ENCODE measurements around the gene CEP57L1. TPM values are rescaled to one million over a fixed set of nuclear protein-coding genes. Genes with fewer than 3 reads are reported as not detected.
A peak's percentile ranks its signal among the peaks of the same experiment; 100 is the strongest.
"Not testable (repeated sequence)": the region's sequence is repeated elsewhere in the genome, so short reads cannot be mapped to it uniquely, and the experiment has no call there.

Gene CEP57L1
- total RNA-seq, 2 experiments from 2014 or later, result 23.0 to 27.8 TPM

DNA sequence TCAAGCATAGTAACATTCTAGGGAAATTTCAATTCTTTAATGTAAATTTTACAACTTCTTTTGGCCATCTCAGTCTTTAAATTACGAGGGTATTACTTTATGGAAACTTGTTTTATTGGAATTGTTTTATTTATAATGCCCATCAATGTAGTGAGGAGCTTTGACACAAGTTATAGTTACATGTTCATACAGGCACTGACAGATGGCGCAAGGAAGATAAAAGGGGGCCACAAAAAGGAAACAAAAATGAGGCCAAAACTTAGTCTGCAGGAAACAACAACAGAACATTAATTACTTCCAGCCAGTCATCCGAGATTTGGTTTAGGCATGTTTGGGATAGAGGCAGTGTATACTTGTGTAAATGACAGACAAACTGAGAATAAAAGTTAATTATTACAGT lies 18.9 kb upstream of the CEP57L1 start:
- H3K27ac Mint-ChIP-seq, result no peak overlapping the region
- no peaks in the 10 kb centered on the region for H3K9me3 Mint-ChIP-seq
- intact Hi-C loops (cut with micrococcal nuclease), result loop anchor here (10.0 kb wide), 1 partner anchor 132 kb away; no protein-coding TSS in a partner anchor
- ChIA-PET CTCF (interaction anchor here (0.8 kb wide), 1 partner anchor 162 kb away, joined by 3 read pairs; no protein-coding TSS in a partner anchor), POLR2A (no interaction called here)
- no peaks in the 10 kb centered on the region for H3K36me3 Mint-ChIP-seq
- H3K4me3 Mint-ChIP-seq, result no peak overlapping the region
- H3K27me3 Mint-ChIP-seq, result no peaks in the 10 kb centered on the region
- DNase-seq, result no peak
- peaks cover 13% of the 10 kb centered on the region for H3K4me1 Mint-ChIP-seq (ENCODE audit: low read depth)

DNA sequence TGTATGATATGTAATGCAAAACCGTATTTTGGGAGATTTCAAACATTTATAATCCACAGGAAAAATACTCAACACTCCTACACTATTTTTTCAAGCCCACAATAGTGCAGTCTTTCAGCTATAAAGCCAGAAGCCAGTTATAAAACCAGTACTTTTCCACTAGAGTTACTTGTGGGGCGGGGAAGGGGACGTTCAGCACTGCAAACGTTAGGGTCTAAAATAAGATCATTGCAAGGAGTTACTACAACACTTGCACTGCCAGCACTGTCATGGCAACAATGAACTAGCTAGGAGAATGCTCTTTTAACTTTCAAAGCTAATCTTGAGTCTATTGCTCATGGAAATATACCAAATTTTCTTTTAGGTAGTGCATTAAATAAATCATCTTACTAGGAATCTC lies 15.3 kb upstream of the CEP57L1 start:
- Mint-ChIP-seq H3K27me3 (no peaks in the 10 kb centered on the region), H3K9me3 (no peaks in the 10 kb centered on the region), H3K36me3 (peaks cover 3% of the 10 kb centered on the region), H3K4me3 (no peak overlapping the region), H3K4me1 (ENCODE audit: low read depth) (peaks cover 5% of the 10 kb centered on the region), H3K27ac (no peak overlapping the region)
- ChIA-PET POLR2A (no interaction called here), CTCF (interaction anchor here (1.2 kb wide), 1 partner anchor 304 kb away, joined by 3 read pairs; no protein-coding TSS in a partner anchor)
- DNase-seq, result no peak
- intact Hi-C loops (cut with micrococcal nuclease), result loop anchor here (10.0 kb wide), 1 partner anchor 135 kb away; no protein-coding TSS in a partner anchor

DNA sequence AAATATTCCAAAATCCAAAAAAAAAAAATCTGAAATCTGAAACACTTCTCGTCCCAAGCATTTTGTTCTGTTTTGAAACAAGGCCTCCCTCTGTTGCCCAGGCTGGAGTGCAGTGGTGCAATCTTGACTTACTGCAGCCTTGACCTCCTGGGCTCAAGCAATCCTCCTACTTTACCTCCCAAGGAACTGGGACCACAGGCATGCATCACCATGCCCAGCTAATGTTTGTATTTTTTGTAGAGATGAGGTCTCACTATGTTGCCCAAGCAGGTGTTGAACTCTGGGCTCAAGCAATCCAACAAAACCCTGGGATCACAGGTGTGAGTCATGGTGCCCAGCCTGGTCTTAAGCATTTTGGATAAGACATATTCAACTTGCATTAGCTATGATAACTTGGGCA lies 14.3 kb upstream of the CEP57L1 start:
- H3K4me3 Mint-ChIP-seq, result no peak overlapping the region
- H3K27me3 Mint-ChIP-seq, result no peaks in the 10 kb centered on the region
- ChIA-PET CTCF (interaction anchor here (1.2 to 1.9 kb wide), 2 partner anchors 8 to 10 kb away, joined by 5 to 6 read pairs; no protein-coding TSS in a partner anchor), POLR2A (no interaction called here)
- peaks cover 5% of the 10 kb centered on the region for H3K4me1 Mint-ChIP-seq (ENCODE audit: low read depth)
- no peaks in the 10 kb centered on the region for H3K9me3 Mint-ChIP-seq
- DNase-seq, result no peak
- intact Hi-C loops (cut with micrococcal nuclease), result no loop called here
- H3K27ac Mint-ChIP-seq, result no peak overlapping the region
- peaks cover 3% of the 10 kb centered on the region for H3K36me3 Mint-ChIP-seq

DNA sequence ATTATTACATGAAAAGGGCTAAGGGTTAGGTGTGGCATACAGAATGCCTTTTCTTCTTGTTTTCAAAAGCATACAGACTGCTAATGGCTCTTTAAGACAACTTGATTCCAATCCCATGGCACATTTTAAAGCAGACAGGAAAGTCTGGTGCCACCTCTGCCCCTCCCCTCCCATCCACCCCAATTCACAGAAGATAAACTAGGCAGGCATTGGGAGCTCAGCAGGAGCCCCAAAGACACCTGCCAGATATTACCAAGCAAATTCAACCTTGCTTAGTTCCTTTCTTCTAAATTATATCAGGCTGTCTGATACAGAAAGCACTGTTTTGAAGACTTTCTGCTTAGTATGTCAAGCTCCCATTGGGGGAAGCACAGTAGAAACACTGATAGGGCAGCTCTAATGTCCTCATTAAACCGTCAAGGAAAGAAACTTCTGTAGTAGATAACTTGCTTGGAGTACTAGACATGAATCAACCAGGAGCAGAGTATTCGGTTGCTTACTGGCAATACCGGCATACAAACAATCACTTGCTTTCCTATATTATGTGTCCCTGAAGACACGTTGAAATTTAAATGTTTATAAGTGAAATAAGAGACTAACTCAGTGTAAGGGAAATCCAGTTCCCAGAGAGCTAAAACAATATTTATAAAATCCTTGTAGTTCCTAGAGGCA lies 13.7 kb upstream of the CEP57L1 start:
- Mint-ChIP-seq H3K4me3 (no peak overlapping the region), H3K27me3 (no peaks in the 10 kb centered on the region), H3K9me3 (no peaks in the 10 kb centered on the region), H3K27ac (no peak overlapping the region), H3K4me1 (ENCODE audit: low read depth) (peaks cover 3% of the 10 kb centered on the region), H3K36me3 (peaks cover 3% of the 10 kb centered on the region)
- POLR2A ChIA-PET, result no interaction called here
- DNase-seq, result no peak
- CTCF ChIA-PET, result interaction anchor here (0.6 to 1.9 kb wide), 3 partner anchors 8 to 530 kb away, joined by 3 to 6 read pairs (median 5); no protein-coding TSS in a partner anchor
- intact Hi-C loops (cut with micrococcal nuclease), result no loop called here

DNA sequence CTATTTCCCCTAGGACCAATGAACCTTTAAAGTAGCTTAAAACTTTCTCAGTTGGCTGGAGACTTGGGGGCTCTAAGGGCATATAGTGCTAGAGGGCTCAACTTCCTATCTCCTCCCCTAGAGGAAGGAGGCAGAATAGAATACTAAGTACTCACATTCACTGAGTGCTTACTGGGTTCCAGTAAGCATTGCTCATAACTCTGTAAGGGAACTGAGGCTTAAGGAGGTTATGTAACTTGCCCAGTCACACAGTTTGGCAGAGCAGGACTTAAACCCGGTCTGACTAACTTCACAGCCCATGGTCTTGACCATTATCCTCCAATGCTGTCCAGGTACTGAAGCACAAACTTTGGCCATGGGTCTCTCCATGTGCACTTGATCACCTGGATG lies 13.1 kb upstream of the CEP57L1 start:
- no peak for DNase-seq
- H3K4me3 Mint-ChIP-seq, result no peak overlapping the region
- peaks cover 3% of the 10 kb centered on the region for H3K4me1 Mint-ChIP-seq (ENCODE audit: low read depth)
- CTCF ChIA-PET, result interaction anchor here (0.6 to 1.9 kb wide), 3 partner anchors 9 to 531 kb away, joined by 3 to 6 read pairs (median 5); no protein-coding TSS in a partner anchor
- H3K27me3 Mint-ChIP-seq, result no peaks in the 10 kb centered on the region
- no peaks in the 10 kb centered on the region for H3K9me3 Mint-ChIP-seq
- POLR2A ChIA-PET, result no interaction called here
- H3K27ac Mint-ChIP-seq, result no peak overlapping the region
- peaks cover 3% of the 10 kb centered on the region for H3K36me3 Mint-ChIP-seq
- intact Hi-C loops (cut with micrococcal nuclease), result no loop called here

DNA sequence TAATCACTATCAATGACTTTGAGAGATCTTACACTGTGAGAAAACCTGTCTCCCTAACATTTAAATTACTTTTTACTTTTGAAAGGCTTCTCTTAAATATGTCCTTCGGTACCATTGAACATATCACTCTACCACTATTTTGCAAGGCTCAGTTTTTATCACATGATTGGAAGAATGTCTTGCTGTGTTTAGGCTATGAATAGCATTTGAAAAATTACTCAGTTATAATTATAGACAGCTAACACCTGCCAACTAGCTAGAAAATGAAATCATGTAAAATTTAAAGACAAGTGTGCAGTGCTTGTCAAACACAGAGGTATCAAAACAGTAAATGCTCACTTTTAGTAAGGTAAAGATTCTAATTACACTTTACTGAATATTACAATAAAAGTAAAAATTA lies 11.7 kb upstream of the CEP57L1 start:
- Mint-ChIP-seq H3K27ac (no peak overlapping the region), H3K4me3 (no peak overlapping the region), H3K27me3 (no peaks in the 10 kb centered on the region), H3K9me3 (no peaks in the 10 kb centered on the region), H3K4me1 (ENCODE audit: low read depth) (peaks cover 5% of the 10 kb centered on the region), H3K36me3 (peaks cover 3% of the 10 kb centered on the region)
- ChIA-PET POLR2A (no interaction called here), CTCF (interaction anchor here (2.5 kb wide), 1 partner anchor 11 kb away, joined by 11 read pairs; no protein-coding TSS in a partner anchor)
- no peak for DNase-seq
- intact Hi-C loops (cut with micrococcal nuclease), result no loop called here

DNA sequence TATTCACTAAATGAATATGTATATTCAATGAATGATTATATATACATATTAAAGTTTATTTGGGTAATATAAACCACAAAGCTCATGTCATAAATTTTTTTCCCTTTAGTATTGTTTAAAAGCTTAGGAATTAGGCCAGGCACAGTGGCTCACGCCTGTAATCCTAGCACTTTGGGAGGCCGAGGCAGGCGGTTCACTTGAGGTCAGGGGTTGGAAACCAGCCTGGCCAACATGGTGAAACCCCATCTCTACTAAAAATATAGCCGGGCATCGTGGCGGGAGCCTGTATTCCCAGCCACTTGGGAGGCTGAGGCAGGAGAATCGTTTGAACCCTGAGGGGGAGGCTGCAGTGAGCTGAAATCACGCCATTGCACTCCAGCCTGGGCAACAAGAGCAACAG lies 11.2 kb upstream of the CEP57L1 start:
- CTCF ChIA-PET, result interaction anchor here (2.5 kb wide), 1 partner anchor 11 kb away, joined by 11 read pairs; no protein-coding TSS in a partner anchor
- H3K4me1 Mint-ChIP-seq (ENCODE audit: low read depth); DNase-seq; H3K36me3 Mint-ChIP-seq; POLR2A ChIA-PET; H3K4me3 Mint-ChIP-seq; H3K9me3 Mint-ChIP-seq; H3K27me3 Mint-ChIP-seq; H3K27ac Mint-ChIP-seq; intact Hi-C loops (cut with micrococcal nuclease): not testable (repeated sequence)

DNA sequence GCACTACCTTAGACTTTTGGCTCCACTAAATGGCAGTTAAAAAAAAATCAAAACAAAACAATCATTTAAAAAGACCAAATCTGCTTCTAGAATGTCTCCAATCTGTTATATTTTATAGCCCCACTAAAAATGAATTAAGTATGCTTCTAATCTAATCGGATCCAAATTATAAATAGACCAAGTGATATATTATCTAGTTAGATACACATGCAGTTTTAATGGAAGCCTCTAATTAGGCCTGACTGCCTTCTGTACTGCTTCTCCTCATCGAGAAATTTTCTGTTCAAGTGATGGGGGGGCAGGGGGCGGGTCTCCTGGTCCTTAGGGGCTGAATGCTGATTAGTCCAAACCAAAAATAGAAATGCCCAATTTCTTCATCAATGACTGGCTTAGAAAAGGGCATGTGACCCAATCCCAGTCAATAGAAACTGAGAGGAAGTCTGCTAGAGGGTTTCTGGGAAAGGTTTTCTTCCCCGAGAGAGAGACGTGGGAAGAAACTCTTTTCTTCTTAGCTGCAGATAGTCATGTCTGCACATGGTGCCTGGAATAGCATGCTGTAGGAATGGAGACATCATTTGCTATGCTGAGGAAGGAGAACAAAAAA lies 7.5 kb upstream of the CEP57L1 start:
- no peaks in the 10 kb centered on the region for H3K27me3 Mint-ChIP-seq
- no peaks in the 10 kb centered on the region for H3K9me3 Mint-ChIP-seq
- H3K27ac Mint-ChIP-seq, result no peak overlapping the region
- H3K36me3 Mint-ChIP-seq, result no peaks in the 10 kb centered on the region
- no peak for DNase-seq
- CTCF ChIA-PET, result interaction anchor here (0.8 kb wide), 1 partner anchor 75 kb away, joined by 3 read pairs; no protein-coding TSS in a partner anchor
- H3K4me3 Mint-ChIP-seq, result no peak overlapping the region
- intact Hi-C loops (cut with micrococcal nuclease), result no loop called here
- peaks cover 21% of the 10 kb centered on the region for H3K4me1 Mint-ChIP-seq (ENCODE audit: low read depth)
- POLR2A ChIA-PET, result no interaction called here

DNA sequence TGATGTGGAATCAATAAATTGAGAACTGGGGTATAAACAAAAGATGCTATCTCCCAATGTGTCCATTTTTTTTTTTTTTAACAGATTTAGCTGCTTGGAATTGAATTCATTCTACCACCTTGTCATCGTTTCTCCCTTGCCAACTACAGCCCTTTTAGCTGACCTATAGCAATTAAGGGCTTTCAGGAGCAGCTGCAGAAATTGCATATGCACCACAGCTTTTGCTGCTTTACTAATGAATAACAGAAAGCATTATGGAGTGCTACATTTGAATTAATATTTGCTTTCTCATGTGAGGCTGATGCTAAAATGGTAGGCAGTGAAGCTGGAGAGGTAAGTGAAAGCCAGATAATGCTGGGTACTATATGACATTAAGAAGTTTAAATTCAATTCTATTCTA lies 6.3 kb upstream of the CEP57L1 start:
- no peak for DNase-seq
- no peaks in the 10 kb centered on the region for H3K27me3 Mint-ChIP-seq
- H3K4me1 Mint-ChIP-seq (ENCODE audit: low read depth), result peaks cover 28% of the 10 kb centered on the region
- ChIA-PET CTCF (no interaction called here), POLR2A (no interaction called here)
- no peak overlapping the region for H3K4me3 Mint-ChIP-seq
- no peaks in the 10 kb centered on the region for H3K36me3 Mint-ChIP-seq
- no peak overlapping the region for H3K27ac Mint-ChIP-seq
- intact Hi-C loops (cut with micrococcal nuclease), result no loop called here
- H3K9me3 Mint-ChIP-seq, result no peaks in the 10 kb centered on the region

DNA sequence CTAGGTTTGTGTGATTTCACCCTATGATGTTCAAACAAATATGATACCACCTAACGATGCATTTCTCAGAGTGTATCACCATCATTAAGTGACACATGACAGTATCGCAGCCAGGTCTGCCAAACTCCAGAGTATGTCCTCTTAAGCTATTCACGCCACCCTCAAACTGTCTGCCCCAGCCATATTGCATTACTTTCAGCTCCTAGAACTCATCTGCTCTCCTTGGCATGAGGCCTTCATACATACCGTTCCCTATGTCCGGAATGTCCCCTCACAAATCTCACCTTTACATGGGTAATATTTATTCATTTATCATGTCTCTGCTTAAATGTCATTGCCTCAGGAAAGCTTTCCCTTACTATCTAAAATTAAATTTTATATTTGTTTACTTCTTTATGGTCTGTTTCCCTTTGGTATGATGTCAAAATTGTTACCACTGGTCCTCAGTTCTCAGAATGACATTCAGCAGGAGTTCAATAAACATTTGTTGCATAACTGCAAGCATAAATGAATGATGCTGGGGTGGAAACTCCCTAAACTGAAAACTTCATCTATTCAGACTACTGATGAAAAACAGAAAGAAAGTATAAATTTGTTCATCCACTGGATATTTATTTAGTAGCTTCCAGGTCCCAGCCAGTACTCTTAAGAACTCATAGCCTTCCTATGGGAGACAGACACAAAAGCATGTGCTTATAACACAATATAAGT lies 3.8 kb upstream of the CEP57L1 start:
- peak overlapping the region; percentile 42 for H3K4me3 Mint-ChIP-seq
- intact Hi-C loops (cut with micrococcal nuclease), result loop anchor here (5.0 to 10.0 kb wide), 2 partner anchors 366 to 827 kb away; partner anchors contain the start of genes MICAL1 and SNX3
- CTCF ChIA-PET, result no interaction called here

DNA sequence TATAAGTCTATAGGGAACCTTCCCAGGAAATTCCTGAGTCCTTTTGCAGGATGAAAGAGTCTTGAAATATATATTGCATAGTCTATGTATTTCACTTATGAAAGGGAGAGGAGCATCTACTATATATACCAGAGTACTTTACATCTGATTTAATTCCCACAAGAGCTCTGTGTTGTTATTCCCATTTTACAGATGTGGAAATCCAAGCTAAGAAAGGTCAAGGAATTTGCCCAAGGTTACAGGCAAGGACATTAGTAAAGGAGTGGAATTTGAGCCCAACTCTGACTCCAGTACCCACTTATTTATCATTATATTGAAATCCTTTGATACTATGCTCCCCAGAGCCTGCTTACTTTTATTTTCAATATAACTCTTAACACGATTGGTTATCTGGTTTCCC lies 3.2 kb upstream of the CEP57L1 start:
- Mint-ChIP-seq H3K9me3 (no peaks in the 10 kb centered on the region), H3K4me3 (peak overlapping the region; percentile 42), H3K27ac (no peak overlapping the region), H3K36me3 (peaks cover 5% of the 10 kb centered on the region), H3K4me1 (ENCODE audit: low read depth) (peaks cover 44% of the 10 kb centered on the region), H3K27me3 (no peaks in the 10 kb centered on the region)
- intact Hi-C loops (cut with micrococcal nuclease), result loop anchor here (5.0 to 10.0 kb wide), 2 partner anchors 365 to 827 kb away; partner anchors contain the start of genes MICAL1 and SNX3
- ChIA-PET POLR2A (interaction anchor here (1.3 kb wide), 1 partner anchor 291 kb away, joined by 3 read pairs; the partner anchor contains the start of gene CD164), CTCF (no interaction called here)
- DNase-seq, result no peak

More for the DNA sequence above, 3.8 kb upstream of the CEP57L1 start:
- H3K27ac Mint-ChIP-seq, result no peak overlapping the region
- POLR2A ChIA-PET, result interaction anchor here (1.3 kb wide), 1 partner anchor 291 kb away, joined by 3 read pairs; the partner anchor contains the start of gene CD164
- H3K9me3 Mint-ChIP-seq, result no peaks in the 10 kb centered on the region
- DNase-seq, result no peak
- peaks cover 5% of the 10 kb centered on the region for H3K36me3 Mint-ChIP-seq
- H3K4me1 Mint-ChIP-seq (ENCODE audit: low read depth), result peaks cover 38% of the 10 kb centered on the region
- H3K27me3 Mint-ChIP-seq, result no peaks in the 10 kb centered on the region

Measured in activated CD4-positive, alpha-beta memory T cell treated with anti-CD3 and anti-CD28 coated beads for 36 hours (primary cell).